ENCODE results near the gene PITRM1.
"Not testable (repeated sequence)": the region's sequence is repeated elsewhere in the genome, so short reads cannot be mapped to it uniquely, and the experiment has no call there.

The PITRM1 gene

DNA sequence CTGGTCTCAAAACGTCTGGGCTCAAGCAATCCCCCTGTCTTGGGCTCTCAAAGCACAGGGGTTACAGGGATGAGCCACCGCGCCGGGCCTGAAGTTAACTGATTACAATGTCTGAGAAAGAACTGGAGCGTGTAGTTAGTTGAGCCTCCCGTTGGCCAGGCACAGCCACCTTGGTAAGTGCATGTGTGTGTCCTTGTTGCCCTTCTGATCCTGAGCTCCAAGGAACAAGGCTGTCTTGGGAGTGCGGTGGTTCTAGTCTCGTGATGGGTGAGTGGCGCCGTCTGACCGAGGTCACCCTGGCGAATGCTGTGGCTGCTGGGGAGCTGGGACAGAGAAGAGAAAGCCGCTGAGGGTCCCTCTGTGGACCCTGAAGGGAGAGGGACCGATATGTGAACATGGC is 50.5 kb downstream of the PITRM1 start:
- DNase-seq (ENCODE audit: low spot score): no peak

- DNase-seq (ENCODE audit: low spot score): no peak
Observed at GRCh38 chr10:3119796-3120459, 52.7 kb downstream of the PITRM1 start.

- no peak for DNase-seq (ENCODE audit: low spot score)
Observed at GRCh38 chr10:3118641-3119091, 53.9 kb downstream of the PITRM1 start.

GRCh38 chr10:3117486-3117885 is 55.1 kb downstream of the PITRM1 start:
- DNase-seq (ENCODE audit: low spot score): no peak

GRCh38 chr10:3116508-3117100 is 56.0 kb downstream of the PITRM1 start:
- no peak for DNase-seq (ENCODE audit: low spot score)

GRCh38 chr10:3115685-3116084 is 56.9 kb downstream of the PITRM1 start:
- no peak for DNase-seq (ENCODE audit: low spot score)

DNA sequence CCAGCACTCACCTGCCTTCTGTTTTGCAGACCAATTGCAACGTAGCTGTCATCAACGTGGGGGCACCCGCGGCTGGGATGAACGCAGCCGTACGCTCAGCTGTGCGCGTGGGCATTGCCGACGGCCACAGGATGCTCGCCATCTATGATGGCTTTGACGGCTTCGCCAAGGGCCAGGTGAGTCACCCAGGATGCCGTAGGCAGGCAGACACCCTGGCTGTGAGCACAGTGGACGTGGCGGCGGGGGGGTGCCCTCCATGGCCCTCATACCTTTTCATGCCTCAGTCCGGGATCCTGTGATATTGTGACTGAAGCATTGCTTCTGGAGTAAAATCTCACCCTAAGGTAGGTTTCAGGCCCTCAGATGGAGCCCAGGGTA is 59.2 kb downstream of the PITRM1 start:
- no peak for DNase-seq (ENCODE audit: low spot score)

- no peak for DNase-seq (ENCODE audit: low spot score)
Observed at GRCh38 chr10:3111621-3112163, 60.9 kb downstream of the PITRM1 start.

GRCh38 chr10:3110782-3111620 is 61.6 kb downstream of the PITRM1 start:
- DNase-seq (ENCODE audit: low spot score): no peak

DNA sequence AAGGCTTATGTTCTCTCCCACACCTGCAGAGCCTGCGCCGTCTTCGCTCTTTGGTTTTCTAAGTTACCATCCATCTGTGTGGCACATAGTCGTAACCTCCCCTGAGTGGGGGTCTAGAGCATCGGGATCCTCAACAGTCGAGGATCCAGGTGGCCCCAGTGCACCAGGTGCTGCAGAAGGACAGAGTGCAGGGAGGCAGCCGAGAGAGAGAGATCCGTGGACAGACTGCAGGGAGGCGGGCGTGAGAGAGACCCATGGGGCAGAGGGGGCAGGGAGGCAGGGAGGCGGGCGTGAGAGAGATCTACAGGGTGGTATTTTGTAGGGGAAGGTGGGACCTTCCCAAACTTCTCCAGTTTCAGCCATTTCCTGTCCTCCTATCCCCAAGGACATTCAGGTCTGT is 62.9 kb downstream of the PITRM1 start:
- no peak for DNase-seq (ENCODE audit: low spot score)

- DNase-seq (ENCODE audit: low spot score): no peak
Observed at GRCh38 chr10:3109196-3109595, 63.4 kb downstream of the PITRM1 start.

DNA sequence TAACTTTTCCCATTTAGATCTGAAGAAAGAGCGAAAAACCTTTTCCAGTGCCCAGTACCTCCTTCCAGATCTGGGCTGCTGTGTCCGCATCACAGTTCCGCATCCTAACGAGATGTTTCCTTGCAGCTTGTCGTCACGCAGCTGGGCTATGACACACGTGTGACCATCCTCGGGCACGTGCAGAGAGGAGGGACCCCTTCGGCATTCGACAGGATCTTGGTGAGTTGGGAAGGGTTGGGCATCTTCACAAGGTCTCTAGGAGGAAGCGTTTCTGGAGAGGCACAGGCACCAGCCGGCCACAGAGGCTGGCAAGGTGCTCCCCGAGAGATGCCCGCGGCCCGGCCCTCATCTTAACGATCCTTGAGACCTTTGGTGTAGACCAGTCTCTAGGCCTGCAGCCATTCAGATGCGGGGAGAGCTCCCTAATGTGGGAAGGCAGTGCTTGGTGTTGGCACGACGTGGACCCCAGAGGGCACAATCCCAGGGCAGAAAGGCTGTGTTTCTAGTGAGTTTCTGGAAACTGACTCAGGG is 63.9 kb downstream of the PITRM1 start:
- no peak for DNase-seq (ENCODE audit: low spot score)

- DNase-seq (ENCODE audit: low spot score): no peak
Observed at GRCh38 chr10:3108033-3108432, 64.5 kb downstream of the PITRM1 start.

- no peak for DNase-seq (ENCODE audit: low spot score)
Observed at GRCh38 chr10:3107426-3107961, 65.1 kb downstream of the PITRM1 start.

DNA sequence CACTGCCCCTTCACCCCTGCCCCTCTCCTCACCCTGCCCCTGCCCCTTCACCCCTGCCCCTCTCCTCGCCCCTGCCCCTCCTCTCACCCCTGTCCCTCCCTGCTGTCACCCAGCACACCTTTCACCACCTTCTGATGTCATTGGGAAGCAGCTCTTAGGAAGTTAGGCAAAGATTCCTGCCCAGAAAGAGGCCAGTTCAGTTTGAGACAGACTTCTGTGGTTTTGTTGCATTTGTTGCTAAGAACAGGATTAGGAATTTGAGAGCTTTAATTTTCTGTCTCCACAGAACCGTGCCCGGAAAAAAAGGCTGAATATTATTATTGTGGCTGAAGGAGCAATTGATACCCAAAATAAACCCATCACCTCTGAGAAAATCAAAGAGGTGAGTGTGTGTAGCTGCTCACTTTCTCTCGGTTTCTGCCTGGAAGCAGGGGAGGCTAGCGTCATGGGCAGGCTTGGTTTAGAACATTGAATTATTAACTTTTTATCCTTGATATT is 65.6 kb downstream of the PITRM1 start:
- no peak for DNase-seq (ENCODE audit: low spot score)

- DNase-seq (ENCODE audit: low spot score): not testable (repeated sequence)
Observed at GRCh38 chr10:3106328-3106727, 66.3 kb downstream of the PITRM1 start.

GRCh38 chr10:3105905-3106304 is 66.7 kb downstream of the PITRM1 start:
- no peak for DNase-seq (ENCODE audit: low spot score)

DNA sequence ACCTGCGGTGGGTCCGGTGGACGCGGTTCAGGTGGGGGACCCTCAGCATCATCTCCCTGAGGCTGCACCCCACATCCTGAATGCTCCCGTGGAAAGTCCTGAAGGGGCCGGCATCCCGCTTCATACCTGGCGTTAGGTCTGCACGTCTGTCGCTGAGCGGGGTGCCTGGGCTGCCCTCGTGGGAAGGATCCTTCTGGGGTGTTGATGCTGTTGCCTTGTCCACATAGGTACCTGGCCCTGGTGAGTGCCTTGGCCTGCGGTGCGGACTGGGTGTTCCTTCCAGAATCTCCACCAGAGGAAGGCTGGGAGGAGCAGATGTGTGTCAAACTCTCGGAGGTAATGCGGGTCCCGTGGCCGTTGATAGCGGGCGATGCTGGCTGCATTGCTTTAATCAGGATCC is 67.4 kb downstream of the PITRM1 start:
- DNase-seq (ENCODE audit: low spot score): no peak

DNA sequence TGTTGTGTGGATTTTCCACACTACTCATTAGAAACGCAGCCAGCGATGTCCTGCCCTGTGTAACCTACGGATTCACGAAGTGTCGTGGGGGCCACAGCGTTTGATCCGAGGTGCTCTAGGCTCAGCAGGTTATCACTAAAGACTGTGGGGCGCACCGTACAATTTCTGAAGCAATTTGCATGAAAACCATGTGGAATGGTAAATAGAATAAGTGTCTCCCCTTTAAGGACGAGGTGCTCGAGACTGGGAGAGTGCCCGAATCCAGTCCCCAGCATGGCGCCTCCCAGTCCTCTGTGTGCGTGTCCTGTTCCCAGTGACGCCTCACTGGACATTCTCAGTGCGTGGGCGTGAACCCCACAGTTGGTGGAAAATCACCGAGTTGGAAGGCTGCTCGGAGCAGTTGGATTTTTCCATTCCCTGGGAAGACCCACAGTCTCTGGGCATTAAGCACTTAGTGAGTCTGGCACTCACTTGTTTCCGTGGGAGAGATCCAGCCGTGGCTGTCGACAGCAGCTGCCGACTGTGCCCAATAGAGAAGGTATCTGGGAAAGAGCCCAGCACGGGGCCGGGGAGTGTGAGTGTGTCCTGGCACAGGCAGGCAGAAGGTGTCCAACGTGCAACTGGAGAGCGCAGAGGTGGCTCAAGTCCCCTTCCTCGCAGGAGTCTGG is 68.2 kb downstream of the PITRM1 start:
- no peak for DNase-seq (ENCODE audit: low spot score)

GRCh38 chr10:3103646-3104045 is 68.9 kb downstream of the PITRM1 start:
- no peak for DNase-seq (ENCODE audit: low spot score)

GRCh38 chr10:3102720-3103427 is 69.7 kb downstream of the PITRM1 start:
- DNase-seq (ENCODE audit: low spot score): no peak

All from ecto neural progenitor cell (in vitro differentiated cells).